HEK293 (cell line): ENCODE data around the gene NDUFAF5.

Experiments
- CTCF ChIA-PET: fragments of 350-600 bp; formaldehyde crosslinking; extraction: SDS; loops from one replicate; lab custom pipeline; 2021; ENCODE audit warnings: antibody characterized with exemption; lab: Yijun Ruan, JAX
- POLR2A ChIA-PET: fragments of 300-600 bp; formaldehyde crosslinking; extraction: SDS; loops from one replicate; lab custom pipeline; 2020; ENCODE audit warnings: antibody characterized with exemption, inconsistent platforms; lab: Yijun Ruan, JAX
- H3K27ac ChIP-seq: fragments of 200-500 bp; sonication (Bioruptor generic); 2 replicates; pipeline ENCODE4 v1.5.1; 2014; ENCODE audit warnings: low read depth, low read length, control low read depth, inconsistent platforms; ENCODE audit errors: extremely low read depth
- H3K36me3 ChIP-seq, 2 experiments: fragments of 200-500 bp in 1 of 2; sonication (Bioruptor generic) in 1 of 2; 1 replicate in 1 of 2; 2 replicates in 1 of 2; pipeline ENCODE4 v1.5.1; 2014 to 2017; ENCODE audit warnings: inconsistent platforms in 2 of 2, low read length in 2 of 2; ENCODE audit not compliant: control insufficient read depth in 2 of 2, insufficient read depth in 1 of 2
- H3K4me1 ChIP-seq: fragments of 200-500 bp; sonication (Bioruptor generic); 2 replicates; pipeline ENCODE4 v1.5.1; 2014; ENCODE audit warnings: mild to moderate bottlenecking, low read length, inconsistent platforms; ENCODE audit not compliant: control insufficient read depth, insufficient read depth
- H3K4me3 ChIP-seq: 2 replicates; pipeline ENCODE4 v1.5.1; 2011; ENCODE audit warnings: low read depth, mild to moderate bottlenecking, control low read depth, low read length, moderate library complexity
- H3K9me3 ChIP-seq: fragments of 200-500 bp; sonication (Bioruptor generic); 2 replicates; pipeline ENCODE4 v1.5.1; 2014; ENCODE audit warnings: low read depth, low read length, inconsistent platforms; ENCODE audit not compliant: control insufficient read depth, insufficient read depth
- OVOL3 ChIP-seq: fragments of 450-650 bp; formaldehyde crosslinking; IDR thresholded peaks from 2 replicates; pipeline ENCODE4 v1.5.1; 2016; ENCODE audit warnings: missing biosample characterization, missing genetic modification characterization
- SCRT1 ChIP-seq: fragments of 450-650 bp; formaldehyde crosslinking; IDR thresholded peaks from 2 replicates; pipeline ENCODE4 v1.5.1; 2016; ENCODE audit warnings: missing biosample characterization, missing genetic modification characterization, borderline replicate concordance
- YY1 ChIP-seq: fragments of 450-650 bp; formaldehyde crosslinking; IDR thresholded peaks from 2 replicates; pipeline ENCODE4 v1.5.1; 2018; ENCODE audit warnings: missing biosample characterization, missing genetic modification characterization
- ZBTB20 ChIP-seq: fragments of 450-650 bp; formaldehyde crosslinking; IDR thresholded peaks from 2 replicates; pipeline ENCODE4 v1.5.1; 2016; ENCODE audit warnings: missing biosample characterization, missing genetic modification characterization
- ZNF544 ChIP-seq: fragments of 450-650 bp; formaldehyde crosslinking; IDR thresholded peaks from 2 replicates; pipeline ENCODE4 v1.5.0; 2017; ENCODE audit warnings: missing biosample characterization, missing genetic modification characterization
- ZNF621 ChIP-seq: fragments of 450-650 bp; formaldehyde crosslinking; IDR thresholded peaks from 2 replicates; pipeline ENCODE4 v1.5.1; 2017; ENCODE audit warnings: missing biosample characterization, missing genetic modification characterization
- ZNF629 ChIP-seq: fragments of 450-650 bp; formaldehyde crosslinking; IDR thresholded peaks from 2 replicates; pipeline ENCODE4 v1.5.1; 2017; ENCODE audit warnings: missing biosample characterization, missing genetic modification characterization
- TF ChIP-seq, protein P1 (sequence below): fragments of 450-650 bp; formaldehyde crosslinking; IDR thresholded peaks from 2 replicates; pipeline ENCODE4 v1.5.1; 2016; ENCODE audit warnings: missing biosample characterization, missing genetic modification characterization
- TF ChIP-seq, protein P2 (sequence below): fragments of 450-650 bp; formaldehyde crosslinking; IDR thresholded peaks from 2 replicates; pipeline ENCODE4 v1.5.1; 2017; ENCODE audit warnings: missing biosample characterization, missing genetic modification characterization
- TF ChIP-seq, protein P3 (sequence below): fragments of 450-650 bp; formaldehyde crosslinking; IDR thresholded peaks from 2 replicates; pipeline ENCODE4 v1.5.1; 2016; ENCODE audit warnings: missing biosample characterization, missing genetic modification characterization, low read depth
- TF ChIP-seq, protein P4 (sequence below): fragments of 450-650 bp; formaldehyde crosslinking; IDR thresholded peaks from 2 replicates; pipeline ENCODE4 v1.5.1; 2017; ENCODE audit warnings: missing biosample characterization, missing genetic modification characterization
- TF ChIP-seq, protein P5 (sequence below): fragments of 450-650 bp; IDR thresholded peaks from 2 replicates; pipeline ENCODE4 v1.5.1; 2018; ENCODE audit warnings: missing biosample characterization, missing genetic modification characterization
- TF ChIP-seq, protein P6 (sequence below): fragments of 450-650 bp; formaldehyde crosslinking; IDR thresholded peaks from 2 replicates; pipeline ENCODE4 v1.5.1; 2016; ENCODE audit warnings: missing biosample characterization, missing genetic modification characterization, borderline replicate concordance
- TF ChIP-seq, protein P7 (sequence below): fragments of 450-650 bp; formaldehyde crosslinking; IDR thresholded peaks from 2 replicates; pipeline ENCODE4 v1.5.1; 2016; ENCODE audit warnings: missing biosample characterization, missing genetic modification characterization, borderline replicate concordance

The NDUFAF5 gene

DNA sequence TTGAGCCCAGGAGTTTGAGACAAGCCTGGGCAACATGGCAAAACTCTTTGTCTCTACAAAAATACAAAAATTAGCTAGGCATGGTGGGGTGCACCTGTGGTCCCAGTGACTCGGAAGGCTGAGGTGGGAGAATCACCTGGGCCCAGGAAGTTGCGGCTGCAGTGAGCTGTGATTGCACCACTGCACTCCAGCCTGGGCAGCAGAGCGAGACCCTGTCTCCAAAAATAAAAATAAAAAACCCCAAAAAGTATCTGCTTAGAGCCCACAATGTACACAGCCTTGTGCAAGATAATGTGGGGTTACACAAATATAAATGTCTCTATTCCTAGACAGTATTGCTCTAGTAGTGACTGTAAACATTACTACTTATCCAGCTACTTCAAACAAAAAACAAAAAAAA lies 6.0 kb upstream of the NDUFAF5 start:
- ChIA-PET POLR2A (no interaction called here), CTCF (interaction anchor here (1.8 kb wide), 1 partner anchor 232 kb away, joined by 8 read pairs; no protein-coding TSS in a partner anchor)
- H3K36me3 ChIP-seq = peaks cover 22 to 68% of the 10 kb centered on the region in 2 experiments

DNA sequence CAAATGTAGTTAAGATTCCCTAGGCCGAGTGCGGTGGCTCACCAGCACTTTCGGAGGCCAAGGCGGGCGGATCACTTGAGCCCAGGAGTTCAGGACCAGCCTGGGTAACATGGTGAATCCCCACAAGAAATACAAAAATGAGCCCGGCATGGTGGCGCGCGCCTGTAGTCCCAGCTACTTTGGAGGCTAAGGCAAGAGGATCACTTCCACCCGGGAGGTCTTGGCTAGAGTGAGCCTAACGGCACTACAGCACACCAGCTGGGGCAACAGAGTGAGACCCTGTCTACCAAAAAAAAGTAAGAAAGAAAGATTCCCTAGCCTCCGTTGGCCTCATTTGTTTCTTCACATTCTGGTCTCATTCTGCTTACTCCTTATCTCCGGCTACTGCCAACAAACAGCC lies 1.3 kb upstream of the NDUFAF5 start:
- no peak overlapping the region for H3K27ac ChIP-seq
- POLR2A ChIA-PET = no interaction called here

More for the DNA sequence above, 6.0 kb upstream of the NDUFAF5 start:
- TF ChIP-seq SCRT1 (tag by site-specific recombination) = no peak
- Histone ChIP-seq H3K4me1 (no peaks in the 10 kb centered on the region), H3K9me3 (no peaks in the 10 kb centered on the region), H3K27ac (no peak overlapping the region), H3K4me3 (no peak overlapping the region)

DNA sequence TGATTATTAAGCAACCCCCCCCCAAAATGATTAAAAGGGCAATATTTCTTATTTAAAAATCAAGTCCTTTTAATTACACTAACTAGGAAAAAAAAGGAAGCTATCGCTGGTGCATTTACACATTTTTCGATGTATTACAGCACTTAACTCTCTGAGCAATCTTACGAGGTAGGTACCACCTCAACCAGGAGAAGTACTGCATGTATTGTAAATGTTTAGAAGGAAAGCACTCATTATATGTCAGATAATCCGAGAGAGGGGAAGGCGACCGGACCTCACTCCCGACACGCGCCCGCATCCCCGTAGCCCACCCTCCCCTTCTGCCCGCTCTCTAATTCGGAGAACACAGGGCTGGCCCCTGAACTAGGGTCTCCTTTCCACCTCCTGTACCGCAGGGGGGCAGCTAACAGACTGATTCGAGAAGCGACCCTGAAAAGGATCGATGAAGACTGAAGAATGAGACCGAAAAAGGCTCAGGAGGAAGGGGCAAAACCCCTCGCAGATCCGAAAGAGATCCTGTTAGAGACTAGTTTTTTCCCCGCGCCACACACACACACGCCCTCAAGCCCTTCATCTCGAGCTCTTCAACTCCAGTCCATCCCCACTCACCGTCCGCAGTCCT lies 446 bp upstream of the NDUFAF5 start:
- ChIA-PET POLR2A (interaction anchor here (0.6 to 1.7 kb wide), 11 partner anchors 9 to 835 kb away, joined by 3 to 7 read pairs (median 4); partner anchors contain the start of genes MACROD2 and TASP1), CTCF (interaction anchor here (0.6 to 1.5 kb wide), 6 partner anchors 12 to 501 kb away, joined by 3 to 5 read pairs (median 4); no protein-coding TSS in a partner anchor)
- Histone ChIP-seq H3K36me3 (peaks cover 11 to 56% of the 10 kb centered on the region in 2 experiments), H3K4me1 (no peaks in the 10 kb centered on the region), H3K27ac (peak overlapping the region; percentile 77), H3K4me3 (peak overlapping the region; percentile 85), H3K9me3 (no peaks in the 10 kb centered on the region)
- TF ChIP-seq, protein P1, sequence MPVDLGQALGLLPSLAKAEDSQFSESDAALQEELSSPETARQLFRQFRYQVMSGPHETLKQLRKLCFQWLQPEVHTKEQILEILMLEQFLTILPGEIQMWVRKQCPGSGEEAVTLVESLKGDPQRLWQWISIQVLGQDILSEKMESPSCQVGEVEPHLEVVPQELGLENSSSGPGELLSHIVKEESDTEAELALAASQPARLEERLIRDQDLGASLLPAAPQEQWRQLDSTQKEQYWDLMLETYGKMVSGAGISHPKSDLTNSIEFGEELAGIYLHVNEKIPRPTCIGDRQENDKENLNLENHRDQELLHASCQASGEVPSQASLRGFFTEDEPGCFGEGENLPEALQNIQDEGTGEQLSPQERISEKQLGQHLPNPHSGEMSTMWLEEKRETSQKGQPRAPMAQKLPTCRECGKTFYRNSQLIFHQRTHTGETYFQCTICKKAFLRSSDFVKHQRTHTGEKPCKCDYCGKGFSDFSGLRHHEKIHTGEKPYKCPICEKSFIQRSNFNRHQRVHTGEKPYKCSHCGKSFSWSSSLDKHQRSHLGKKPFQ (tag by site-specific recombination) = no peak
- TF ChIP-seq, protein P2, sequence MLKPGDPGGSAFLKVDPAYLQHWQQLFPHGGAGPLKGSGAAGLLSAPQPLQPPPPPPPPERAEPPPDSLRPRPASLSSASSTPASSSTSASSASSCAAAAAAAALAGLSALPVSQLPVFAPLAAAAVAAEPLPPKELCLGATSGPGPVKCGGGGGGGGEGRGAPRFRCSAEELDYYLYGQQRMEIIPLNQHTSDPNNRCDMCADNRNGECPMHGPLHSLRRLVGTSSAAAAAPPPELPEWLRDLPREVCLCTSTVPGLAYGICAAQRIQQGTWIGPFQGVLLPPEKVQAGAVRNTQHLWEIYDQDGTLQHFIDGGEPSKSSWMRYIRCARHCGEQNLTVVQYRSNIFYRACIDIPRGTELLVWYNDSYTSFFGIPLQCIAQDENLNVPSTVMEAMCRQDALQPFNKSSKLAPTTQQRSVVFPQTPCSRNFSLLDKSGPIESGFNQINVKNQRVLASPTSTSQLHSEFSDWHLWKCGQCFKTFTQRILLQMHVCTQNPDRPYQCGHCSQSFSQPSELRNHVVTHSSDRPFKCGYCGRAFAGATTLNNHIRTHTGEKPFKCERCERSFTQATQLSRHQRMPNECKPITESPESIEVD (tag by site-specific recombination) = no peak
- TF ChIP-seq YY1 (tag by site-specific recombination) (0 out of 2 replicates have a peak, but pooled peaks have one; percentile 37), ZBTB20 (tag by site-specific recombination) (no peak), OVOL3 (no peak)
- TF ChIP-seq, protein P3, sequence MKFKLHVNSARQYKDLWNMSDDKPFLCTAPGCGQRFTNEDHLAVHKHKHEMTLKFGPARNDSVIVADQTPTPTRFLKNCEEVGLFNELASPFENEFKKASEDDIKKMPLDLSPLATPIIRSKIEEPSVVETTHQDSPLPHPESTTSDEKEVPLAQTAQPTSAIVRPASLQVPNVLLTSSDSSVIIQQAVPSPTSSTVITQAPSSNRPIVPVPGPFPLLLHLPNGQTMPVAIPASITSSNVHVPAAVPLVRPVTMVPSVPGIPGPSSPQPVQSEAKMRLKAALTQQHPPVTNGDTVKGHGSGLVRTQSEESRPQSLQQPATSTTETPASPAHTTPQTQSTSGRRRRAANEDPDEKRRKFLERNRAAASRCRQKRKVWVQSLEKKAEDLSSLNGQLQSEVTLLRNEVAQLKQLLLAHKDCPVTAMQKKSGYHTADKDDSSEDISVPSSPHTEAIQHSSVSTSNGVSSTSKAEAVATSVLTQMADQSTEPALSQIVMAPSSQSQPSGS = no peak
- TF ChIP-seq, protein P4, sequence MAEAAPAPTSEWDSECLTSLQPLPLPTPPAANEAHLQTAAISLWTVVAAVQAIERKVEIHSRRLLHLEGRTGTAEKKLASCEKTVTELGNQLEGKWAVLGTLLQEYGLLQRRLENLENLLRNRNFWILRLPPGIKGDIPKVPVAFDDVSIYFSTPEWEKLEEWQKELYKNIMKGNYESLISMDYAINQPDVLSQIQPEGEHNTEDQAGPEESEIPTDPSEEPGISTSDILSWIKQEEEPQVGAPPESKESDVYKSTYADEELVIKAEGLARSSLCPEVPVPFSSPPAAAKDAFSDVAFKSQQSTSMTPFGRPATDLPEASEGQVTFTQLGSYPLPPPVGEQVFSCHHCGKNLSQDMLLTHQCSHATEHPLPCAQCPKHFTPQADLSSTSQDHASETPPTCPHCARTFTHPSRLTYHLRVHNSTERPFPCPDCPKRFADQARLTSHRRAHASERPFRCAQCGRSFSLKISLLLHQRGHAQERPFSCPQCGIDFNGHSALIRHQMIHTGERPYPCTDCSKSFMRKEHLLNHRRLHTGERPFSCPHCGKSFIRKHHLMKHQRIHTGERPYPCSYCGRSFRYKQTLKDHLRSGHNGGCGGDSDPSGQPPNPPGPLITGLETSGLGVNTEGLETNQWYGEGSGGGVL (tag by site-specific recombination) = no peak

More for the DNA sequence above, 1.3 kb upstream of the NDUFAF5 start:
- TF ChIP-seq, protein P5, sequence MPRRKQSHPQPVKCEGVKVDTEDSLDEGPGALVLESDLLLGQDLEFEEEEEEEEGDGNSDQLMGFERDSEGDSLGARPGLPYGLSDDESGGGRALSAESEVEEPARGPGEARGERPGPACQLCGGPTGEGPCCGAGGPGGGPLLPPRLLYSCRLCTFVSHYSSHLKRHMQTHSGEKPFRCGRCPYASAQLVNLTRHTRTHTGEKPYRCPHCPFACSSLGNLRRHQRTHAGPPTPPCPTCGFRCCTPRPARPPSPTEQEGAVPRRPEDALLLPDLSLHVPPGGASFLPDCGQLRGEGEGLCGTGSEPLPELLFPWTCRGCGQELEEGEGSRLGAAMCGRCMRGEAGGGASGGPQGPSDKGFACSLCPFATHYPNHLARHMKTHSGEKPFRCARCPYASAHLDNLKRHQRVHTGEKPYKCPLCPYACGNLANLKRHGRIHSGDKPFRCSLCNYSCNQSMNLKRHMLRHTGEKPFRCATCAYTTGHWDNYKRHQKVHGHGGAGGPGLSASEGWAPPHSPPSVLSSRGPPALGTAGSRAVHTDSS (tag by site-specific recombination) = no peak
- TF ChIP-seq ZNF629 (tag by site-specific recombination) = no peak
- no peak for TF ChIP-seq ZNF621
- TF ChIP-seq OVOL3 = no peak
- TF ChIP-seq, protein P6, sequence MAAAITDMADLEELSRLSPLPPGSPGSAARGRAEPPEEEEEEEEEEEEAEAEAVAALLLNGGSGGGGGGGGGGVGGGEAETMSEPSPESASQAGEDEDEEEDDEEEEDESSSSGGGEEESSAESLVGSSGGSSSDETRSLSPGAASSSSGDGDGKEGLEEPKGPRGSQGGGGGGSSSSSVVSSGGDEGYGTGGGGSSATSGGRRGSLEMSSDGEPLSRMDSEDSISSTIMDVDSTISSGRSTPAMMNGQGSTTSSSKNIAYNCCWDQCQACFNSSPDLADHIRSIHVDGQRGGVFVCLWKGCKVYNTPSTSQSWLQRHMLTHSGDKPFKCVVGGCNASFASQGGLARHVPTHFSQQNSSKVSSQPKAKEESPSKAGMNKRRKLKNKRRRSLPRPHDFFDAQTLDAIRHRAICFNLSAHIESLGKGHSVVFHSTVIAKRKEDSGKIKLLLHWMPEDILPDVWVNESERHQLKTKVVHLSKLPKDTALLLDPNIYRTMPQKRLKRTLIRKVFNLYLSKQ = no peak
- TF ChIP-seq, protein P7, sequence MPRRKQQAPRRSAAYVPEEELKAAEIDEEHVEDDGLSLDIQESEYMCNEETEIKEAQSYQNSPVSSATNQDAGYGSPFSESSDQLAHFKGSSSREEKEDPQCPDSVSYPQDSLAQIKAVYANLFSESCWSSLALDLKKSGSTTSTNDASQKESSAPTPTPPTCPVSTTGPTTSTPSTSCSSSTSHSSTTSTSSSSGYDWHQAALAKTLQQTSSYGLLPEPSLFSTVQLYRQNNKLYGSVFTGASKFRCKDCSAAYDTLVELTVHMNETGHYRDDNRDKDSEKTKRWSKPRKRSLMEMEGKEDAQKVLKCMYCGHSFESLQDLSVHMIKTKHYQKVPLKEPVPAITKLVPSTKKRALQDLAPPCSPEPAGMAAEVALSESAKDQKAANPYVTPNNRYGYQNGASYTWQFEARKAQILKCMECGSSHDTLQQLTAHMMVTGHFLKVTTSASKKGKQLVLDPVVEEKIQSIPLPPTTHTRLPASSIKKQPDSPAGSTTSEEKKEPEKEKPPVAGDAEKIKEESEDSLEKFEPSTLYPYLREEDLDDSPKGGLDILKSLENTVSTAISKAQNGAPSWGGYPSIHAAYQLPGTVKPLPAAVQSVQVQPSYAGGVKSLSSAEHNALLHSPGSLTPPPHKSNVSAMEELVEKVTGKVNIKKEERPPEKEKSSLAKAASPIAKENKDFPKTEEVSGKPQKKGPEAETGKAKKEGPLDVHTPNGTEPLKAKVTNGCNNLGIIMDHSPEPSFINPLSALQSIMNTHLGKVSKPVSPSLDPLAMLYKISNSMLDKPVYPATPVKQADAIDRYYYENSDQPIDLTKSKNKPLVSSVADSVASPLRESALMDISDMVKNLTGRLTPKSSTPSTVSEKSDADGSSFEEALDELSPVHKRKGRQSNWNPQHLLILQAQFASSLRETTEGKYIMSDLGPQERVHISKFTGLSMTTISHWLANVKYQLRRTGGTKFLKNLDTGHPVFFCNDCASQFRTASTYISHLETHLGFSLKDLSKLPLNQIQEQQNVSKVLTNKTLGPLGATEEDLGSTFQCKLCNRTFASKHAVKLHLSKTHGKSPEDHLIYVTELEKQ (tag by site-specific recombination) = no peak
- no peak for TF ChIP-seq ZNF544 (tag by site-specific recombination)
- TF ChIP-seq, all 188 proteins: peak for 0
- H3K4me3 ChIP-seq = peak overlapping the region; percentile 85; the same call in 1 of the 2 replicates
- no peaks in the 10 kb centered on the region for H3K4me1 ChIP-seq
- peaks cover 11 to 50% of the 10 kb centered on the region in 2 experiments for H3K36me3 ChIP-seq
- CTCF ChIA-PET = interaction anchor here (1.5 kb wide), 1 partner anchor 11 kb away, joined by 5 read pairs; no protein-coding TSS in a partner anchor
- no peaks in the 10 kb centered on the region for H3K9me3 ChIP-seq
